Stromal cell of bone marrow (primary cell): ENCODE results near the gene AP3S1.
A peak's percentile ranks its signal among the peaks of the same experiment; 100 is the strongest.

Experiments
- DNase-seq: peaks from one replicate; pipeline ENCODE4 v3.0.0-alpha.2; 2012; ENCODE audit warnings: low read depth

AP3S1 gene

GRCh38 chr5:115825948-115826347 lies 15.8 kb upstream of the AP3S1 start:
- DNase-seq, result no peak

GRCh38 chr5:115829913-115830312 lies 11.8 kb upstream of the AP3S1 start:
- DNase-seq, result no peak

GRCh38 chr5:115831163-115831768 lies 10.5 kb upstream of the AP3S1 start:
- DNase-seq, result no peak

GRCh38 chr5:115835481-115835880 lies 6.3 kb upstream of the AP3S1 start:
- no peak for DNase-seq

- no peak for DNase-seq
Measured at GRCh38 chr5:115838885-115839518, 2.7 kb upstream of the AP3S1 start.

GRCh38 chr5:115840873-115841272 lies 862 bp upstream of the AP3S1 start:
- no peak for DNase-seq

GRCh38 chr5:115842089-115842935 lies 577 bp downstream of the AP3S1 start:
- DNase-seq, result peak; percentile 20

GRCh38 chr5:115842952-115843351 lies 1.2 kb downstream of the AP3S1 start:
- DNase-seq, result no peak

- DNase-seq, result no peak
Measured at GRCh38 chr5:115843444-115844130, 1.9 kb downstream of the AP3S1 start.

- no peak for DNase-seq
Measured at GRCh38 chr5:115844321-115844817, 2.6 kb downstream of the AP3S1 start.

GRCh38 chr5:115847290-115847689 lies 5.6 kb downstream of the AP3S1 start:
- no peak for DNase-seq

GRCh38 chr5:115849258-115849798 lies 7.6 kb downstream of the AP3S1 start:
- DNase-seq, result no peak

GRCh38 chr5:115850744-115851416 lies 9.1 kb downstream of the AP3S1 start:
- peak; percentile 50 for DNase-seq

GRCh38 chr5:115854139-115854538 lies 12.4 kb downstream of the AP3S1 start:
- DNase-seq, result no peak

GRCh38 chr5:115855959-115856358 lies 14.2 kb downstream of the AP3S1 start:
- DNase-seq, result peak; percentile 11

- DNase-seq, result no peak
Measured at GRCh38 chr5:115857057-115857479, 15.3 kb downstream of the AP3S1 start.

- DNase-seq, result peak; percentile 23
Measured at GRCh38 chr5:115857626-115858349, 16.1 kb downstream of the AP3S1 start.

- no peak for DNase-seq
Measured at GRCh38 chr5:115858396-115858795, 16.7 kb downstream of the AP3S1 start.

- peak; percentile 18 for DNase-seq
Measured at GRCh38 chr5:115859378-115859777, 17.6 kb downstream of the AP3S1 start.

GRCh38 chr5:115869256-115869795 lies 27.6 kb downstream of the AP3S1 start:
- DNase-seq, result no peak
